ENCODE data around the gene KLHL8. TPM values are rescaled to one million over a fixed set of nuclear protein-coding genes. Genes with fewer than 3 reads are reported as not detected.

KLHL8 gene
- total RNA-seq, 4 donors from 2014 or later: 9.4 to 18.7 (median 13.6) TPM

- intact Hi-C loops (cut with DNase I; ENCODE audit: low total_unique reads) (no loop called here), in situ Hi-C loops (cut with MboI; ENCODE audit: low pct_ligation_motif_present in 1 of 4, low pct_unique_long_range_greater_than_20kb in 1 of 4, low sequenced_read_pairs in 3 of 4) (loop anchor here (5.0 to 25.0 kb wide), 5 partner anchors 74 to 319 kb away; no protein-coding TSS in a partner anchor)
- Histone ChIP-seq H3K27me3 (no peaks in the 10 kb centered on the region), H3K4me3 (no peak overlapping the region), H3K9me3 (no peaks in the 10 kb centered on the region), H3K27ac (no peak overlapping the region), H3K4me1 (peaks cover 10 to 33% (median 16%) of the 10 kb centered on the region in 4 donors), H3K36me3 (no peaks in the 10 kb centered on the region)
- DNase-seq: no peak
- no peak for TF ChIP-seq POLR2A (IDR thresholded peaks at IDR 0.05)
- TF ChIP-seq CTCF (IDR thresholded peaks at IDR 0.05): no peak
- TF ChIP-seq EP300 (IDR thresholded peaks at IDR 0.05; ENCODE audit: low read depth): no peak
- TF ChIP-seq POLR2AphosphoS5 (IDR thresholded peaks at IDR 0.05): no peak
- 83 to 90% methylated on average over 2 to 6 of the region's 6 CpGs for WGBS, 2 donors (ENCODE audit: low coverage in 1 of 2)
Measured at GRCh38 chr4:87230806-87231205, 10.4 kb upstream of the KLHL8 start.

GRCh38 chr4:87229979-87230378 lies 9.6 kb upstream of the KLHL8 start:
- no peaks in the 10 kb centered on the region for H3K36me3 ChIP-seq
- no peak for DNase-seq
- intact Hi-C loops (cut with DNase I; ENCODE audit: low total_unique reads) (no loop called here), in situ Hi-C loops (cut with MboI; ENCODE audit: low pct_ligation_motif_present in 1 of 4, low pct_unique_long_range_greater_than_20kb in 1 of 4, low sequenced_read_pairs in 3 of 4) (loop anchor here (5.0 to 25.0 kb wide), 5 partner anchors 73 to 318 kb away; no protein-coding TSS in a partner anchor)
- no peak for TF ChIP-seq EP300 (IDR thresholded peaks at IDR 0.05; ENCODE audit: low read depth)
- no peak for TF ChIP-seq POLR2AphosphoS5 (IDR thresholded peaks at IDR 0.05)
- TF ChIP-seq CTCF (IDR thresholded peaks at IDR 0.05): no peak
- no peak for TF ChIP-seq POLR2A (IDR thresholded peaks at IDR 0.05)
- 88% methylated on average over 3 of the region's 3 CpGs; no CpG with 5 or more reads in 1 of the 2 donors for WGBS, 2 donors (ENCODE audit: low coverage in 1 of 2)
- no peaks in the 10 kb centered on the region for H3K27me3 ChIP-seq
- no peak overlapping the region for H3K27ac ChIP-seq
- no peaks in the 10 kb centered on the region for H3K9me3 ChIP-seq
- H3K4me3 ChIP-seq: no peak overlapping the region
- H3K4me1 ChIP-seq: peaks cover 4 to 27% (median 14%) of the 10 kb centered on the region in 4 donors

GRCh38 chr4:87228262-87228860 lies 7.9 kb upstream of the KLHL8 start:
- peak overlapping the region; percentile 72 to 81 (median 78) for H3K27ac ChIP-seq
- intact Hi-C loops (cut with DNase I; ENCODE audit: low total_unique reads): no loop called here
- peak; percentile 17 for DNase-seq

GRCh38 chr4:87227751-87228151 lies 7.3 kb upstream of the KLHL8 start:
- TF ChIP-seq CTCF (IDR thresholded peaks at IDR 0.05) (no peak), POLR2AphosphoS5 (IDR thresholded peaks at IDR 0.05) (no peak), POLR2A (IDR thresholded peaks at IDR 0.05) (no peak), EP300 (IDR thresholded peaks at IDR 0.05; ENCODE audit: low read depth) (no peak)
- H3K27me3 ChIP-seq: no peaks in the 10 kb centered on the region
- peaks cover 4 to 27% (median 13%) of the 10 kb centered on the region in 4 donors for H3K4me1 ChIP-seq
- in situ Hi-C loops (cut with MboI; ENCODE audit: low pct_ligation_motif_present in 1 of 4, low pct_unique_long_range_greater_than_20kb in 1 of 4, low sequenced_read_pairs in 3 of 4) (loop anchor here in 3 of 4 donors (25.0 kb wide), 1 partner anchor 315 kb away; no protein-coding TSS in a partner anchor), intact Hi-C loops (cut with DNase I; ENCODE audit: low total_unique reads) (no loop called here)
- no peak for DNase-seq
- H3K4me3 ChIP-seq: no peak overlapping the region
- 90% methylated on average over 1 of the region's 1 CpG; no CpG with 5 or more reads in 1 of the 2 donors for WGBS, 2 donors (ENCODE audit: low coverage in 1 of 2)
- H3K36me3 ChIP-seq: no peaks in the 10 kb centered on the region
- peak overlapping the region; percentile 72 to 81 (median 78) for H3K27ac ChIP-seq
- no peaks in the 10 kb centered on the region for H3K9me3 ChIP-seq

More at GRCh38 chr4:87228262-87228860, 7.9 kb upstream of the KLHL8 start:
- TF ChIP-seq POLR2A (IDR thresholded peaks at IDR 0.05): no peak
- TF ChIP-seq POLR2AphosphoS5 (IDR thresholded peaks at IDR 0.05): peak in 1 of 3 donors; percentile 35
- H3K4me3 ChIP-seq: no peak overlapping the region
- no peaks in the 10 kb centered on the region for H3K27me3 ChIP-seq
- H3K36me3 ChIP-seq: no peaks in the 10 kb centered on the region
- in situ Hi-C loops (cut with MboI; ENCODE audit: low pct_ligation_motif_present in 1 of 4, low pct_unique_long_range_greater_than_20kb in 1 of 4, low sequenced_read_pairs in 3 of 4): loop anchor here in 3 of 4 donors (25.0 kb wide), 1 partner anchor 316 kb away; no protein-coding TSS in a partner anchor
- H3K9me3 ChIP-seq: no peaks in the 10 kb centered on the region
- peaks cover 4 to 27% (median 13%) of the 10 kb centered on the region in 4 donors for H3K4me1 ChIP-seq
- 63 to 64% methylated on average over 1 to 2 of the region's 2 CpGs for WGBS, 2 donors (ENCODE audit: low coverage in 1 of 2)

Measured in transverse colon (tissue), 4 donors.